GM21528 (cell line): ENCODE results near the gene GRK5.
"Not testable (repeated sequence)": the region's sequence is repeated elsewhere in the genome, so short reads cannot be mapped to it uniquely, and the experiment has no call there.

Source experiments
- ATAC-seq: cut with Tn5 transposase; IDR thresholded peaks from one replicate; pipeline ENCODE4 v1.9.1; 2021; ENCODE audit warnings: mild to moderate bottlenecking, moderate library complexity; ENCODE audit not compliant: unreplicated experiment, low FRiP score

Gene GRK5

GRCh38 chr10:119219871-119220270 is 12.5 kb downstream of the GRK5 start:
- ATAC-seq, result no peak

- no peak for ATAC-seq
Measured at GRCh38 chr10:119221201-119221600, 13.8 kb downstream of the GRK5 start.

- no peak for ATAC-seq
Measured at GRCh38 chr10:119221666-119222065, 14.3 kb downstream of the GRK5 start.

- ATAC-seq, result no peak
Measured at GRCh38 chr10:119222537-119222936, 15.2 kb downstream of the GRK5 start.

- no peak for ATAC-seq
Measured at GRCh38 chr10:119222966-119223386, 15.6 kb downstream of the GRK5 start.

- no peak for ATAC-seq
Measured at GRCh38 chr10:119225083-119225658, 17.8 kb downstream of the GRK5 start.

- ATAC-seq, result no peak
Measured at GRCh38 chr10:119227825-119228224, 20.5 kb downstream of the GRK5 start.

GRCh38 chr10:119231654-119232053 is 24.3 kb downstream of the GRK5 start:
- ATAC-seq, result no peak

- not testable (repeated sequence) for ATAC-seq
Measured at GRCh38 chr10:119232439-119232838, 25.1 kb downstream of the GRK5 start.

GRCh38 chr10:119233123-119233820 is 25.9 kb downstream of the GRK5 start:
- no peak for ATAC-seq

- ATAC-seq, result no peak
Measured at GRCh38 chr10:119233821-119234220, 26.4 kb downstream of the GRK5 start.

- ATAC-seq, result no peak
Measured at GRCh38 chr10:119235356-119235755, 28.0 kb downstream of the GRK5 start.

- no peak for ATAC-seq
Measured at GRCh38 chr10:119237722-119238436, 30.5 kb downstream of the GRK5 start.

- ATAC-seq, result no peak
Measured at GRCh38 chr10:119238577-119238976, 31.2 kb downstream of the GRK5 start.

GRCh38 chr10:119239015-119239414 is 31.6 kb downstream of the GRK5 start:
- not testable (repeated sequence) for ATAC-seq

GRCh38 chr10:119239630-119240029 is 32.3 kb downstream of the GRK5 start:
- not testable (repeated sequence) for ATAC-seq

- ATAC-seq, result no peak
Measured at GRCh38 chr10:119241066-119241465, 33.7 kb downstream of the GRK5 start.

GRCh38 chr10:119242186-119242585 is 34.8 kb downstream of the GRK5 start:
- no peak for ATAC-seq

GRCh38 chr10:119243488-119243887 is 36.1 kb downstream of the GRK5 start:
- no peak for ATAC-seq

- ATAC-seq, result no peak
Measured at GRCh38 chr10:119243967-119244366, 36.6 kb downstream of the GRK5 start.

- ATAC-seq, result no peak
Measured at GRCh38 chr10:119245272-119245671, 37.9 kb downstream of the GRK5 start.
